GM04504 (cell line): ENCODE results near the gene SHC3.

Experiments
- DNase-seq: peaks from one replicate; pipeline ENCODE4 v3.0.0-alpha.2; 2012; ENCODE audit warnings: low read depth

SHC3 gene

GRCh38 chr9:89185980-89186379 lies 7.4 kb upstream of the SHC3 start:
- no peak for DNase-seq

- DNase-seq, result no peak
These were observed 4.5 kb upstream of the SHC3 start for GRCh38 chr9:89183146-89183545.

- no peak for DNase-seq
These were observed 3.8 kb upstream of the SHC3 start for GRCh38 chr9:89182369-89182768.

DNA sequence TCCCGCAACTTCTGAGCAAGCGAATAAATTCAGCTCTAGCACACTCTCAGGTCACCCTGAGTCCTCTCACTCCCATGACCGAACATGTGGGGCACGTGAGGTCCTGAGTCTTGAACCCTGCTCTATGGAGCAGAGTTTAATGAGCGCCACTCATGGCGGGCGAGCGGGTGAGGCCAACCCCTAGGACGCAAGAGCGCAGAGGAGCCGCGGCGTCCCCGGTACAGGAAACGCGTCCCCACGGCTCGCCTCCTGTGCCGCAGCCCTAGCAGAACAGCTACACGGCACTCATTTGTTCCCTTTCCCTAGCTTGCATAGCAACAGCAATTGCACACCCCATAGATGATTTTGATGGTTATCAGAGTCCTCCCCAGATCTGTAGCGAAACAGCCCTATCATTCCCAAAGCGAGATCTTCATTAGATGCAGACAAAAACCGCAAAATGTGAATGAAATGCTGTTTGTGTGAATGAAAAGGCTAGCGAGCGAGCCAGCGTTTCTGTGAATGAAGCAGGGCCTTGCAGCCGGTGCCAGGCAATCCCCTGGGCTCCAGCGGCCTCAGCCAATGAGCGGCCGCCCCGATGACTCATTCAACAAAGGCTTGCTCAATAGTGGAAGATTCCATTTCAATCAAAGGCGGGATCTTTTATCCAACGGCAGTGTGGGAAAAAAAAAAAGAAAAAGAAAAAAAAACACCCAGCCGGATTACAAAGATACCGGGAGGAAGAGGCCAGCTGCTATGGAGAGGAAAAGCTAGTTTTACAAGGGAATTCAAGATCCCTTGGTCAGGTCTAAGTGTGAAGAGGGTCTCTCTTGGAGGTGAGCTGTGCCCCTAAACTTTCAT lies 1.5 kb upstream of the SHC3 start:
- peak; percentile 87 for DNase-seq

GRCh38 chr9:89179540-89179894 lies 899 bp upstream of the SHC3 start:
- no peak for DNase-seq

- no peak for DNase-seq
These were observed 367 bp upstream of the SHC3 start for GRCh38 chr9:89178830-89179539.

- DNase-seq, result no peak
These were observed 1.3 kb downstream of the SHC3 start for GRCh38 chr9:89177012-89177943.

DNA sequence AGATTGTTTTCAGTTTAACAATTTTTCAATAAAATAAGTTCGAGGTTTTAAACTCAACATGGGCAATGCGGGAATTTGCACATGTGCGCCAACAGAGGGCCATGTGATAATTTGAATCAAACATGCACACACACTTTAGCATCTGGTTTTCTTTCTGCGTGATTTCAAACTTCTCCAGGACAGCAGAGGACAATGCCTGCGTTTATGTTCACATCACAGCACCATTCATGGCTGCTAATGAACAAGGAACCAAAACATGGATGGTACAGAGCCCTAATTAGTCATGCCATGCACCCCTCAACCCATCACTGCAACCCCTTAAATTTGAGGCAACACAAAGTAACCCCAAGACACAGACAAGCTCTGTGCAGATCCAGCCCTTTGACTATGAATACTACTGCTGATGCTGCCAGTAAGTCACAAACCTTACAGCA lies 2.8 kb downstream of the SHC3 start:
- DNase-seq, result no peak

- DNase-seq, result no peak
These were observed 4.3 kb downstream of the SHC3 start for GRCh38 chr9:89174291-89174690.

DNA sequence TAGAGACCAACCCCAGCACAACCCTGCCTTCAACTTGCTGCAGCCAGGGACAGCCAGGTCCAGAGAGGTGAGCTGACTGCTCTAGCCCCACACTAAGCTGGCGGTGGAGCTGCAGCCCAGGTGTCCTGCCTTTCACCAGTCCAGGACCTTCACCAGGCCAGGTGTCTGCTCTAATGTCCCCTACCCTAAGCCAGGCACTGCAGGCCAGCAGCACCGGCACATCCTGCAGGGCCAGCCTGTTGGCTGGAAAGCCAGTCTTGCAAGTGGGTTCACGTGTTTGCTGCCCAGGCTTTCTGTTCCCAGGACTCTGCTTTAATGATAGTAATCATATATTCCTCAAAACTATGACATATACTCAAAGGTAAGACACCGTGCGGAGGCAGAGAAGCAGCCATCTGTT lies 5.5 kb downstream of the SHC3 start:
- DNase-seq, result no peak

- DNase-seq, result no peak
These were observed 6.2 kb downstream of the SHC3 start for GRCh38 chr9:89172398-89172797.

DNA sequence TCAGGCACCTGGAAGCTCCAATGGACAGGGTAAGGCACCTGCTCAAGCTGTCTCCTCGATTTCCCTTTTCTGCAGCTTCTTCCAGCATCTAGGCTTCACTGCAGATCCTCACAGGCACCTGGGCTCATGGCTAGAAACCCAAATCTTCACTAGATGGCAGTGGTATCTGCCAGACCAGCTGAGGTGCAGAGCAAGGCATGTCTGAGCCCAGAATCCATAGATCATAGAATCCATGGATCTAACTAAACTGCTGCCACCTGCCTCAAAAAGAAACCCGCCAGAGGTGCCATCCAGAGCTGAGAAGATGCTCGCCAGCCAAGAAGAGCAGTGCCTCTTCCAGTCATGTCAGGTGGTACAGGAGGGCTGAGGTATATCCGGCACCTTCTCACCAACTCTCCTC lies 6.9 kb downstream of the SHC3 start:
- no peak for DNase-seq

DNA sequence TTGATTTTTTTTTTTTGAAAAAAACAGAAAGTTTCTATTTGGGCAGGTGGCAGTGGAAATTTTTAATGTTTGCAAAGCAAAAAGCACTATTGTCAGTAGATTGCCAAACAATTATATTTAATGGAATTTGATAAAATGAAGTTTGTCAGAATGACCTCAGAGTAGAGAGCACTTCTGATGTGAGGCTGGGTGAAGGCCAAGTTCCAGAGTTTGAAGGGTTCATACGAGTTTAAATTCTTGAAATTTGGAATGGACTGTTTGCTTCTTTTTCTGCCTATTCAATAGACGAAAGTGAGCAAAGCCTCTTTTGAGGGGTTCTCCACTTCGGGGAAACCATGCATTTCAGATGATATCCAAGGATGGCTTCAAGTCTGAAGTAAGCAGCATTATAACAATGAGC lies 7.4 kb downstream of the SHC3 start:
- no peak for DNase-seq

GRCh38 chr9:89168901-89169813 lies 9.5 kb downstream of the SHC3 start:
- DNase-seq, result no peak

- no peak for DNase-seq
These were observed 10.8 kb downstream of the SHC3 start for GRCh38 chr9:89167788-89168187.

DNA sequence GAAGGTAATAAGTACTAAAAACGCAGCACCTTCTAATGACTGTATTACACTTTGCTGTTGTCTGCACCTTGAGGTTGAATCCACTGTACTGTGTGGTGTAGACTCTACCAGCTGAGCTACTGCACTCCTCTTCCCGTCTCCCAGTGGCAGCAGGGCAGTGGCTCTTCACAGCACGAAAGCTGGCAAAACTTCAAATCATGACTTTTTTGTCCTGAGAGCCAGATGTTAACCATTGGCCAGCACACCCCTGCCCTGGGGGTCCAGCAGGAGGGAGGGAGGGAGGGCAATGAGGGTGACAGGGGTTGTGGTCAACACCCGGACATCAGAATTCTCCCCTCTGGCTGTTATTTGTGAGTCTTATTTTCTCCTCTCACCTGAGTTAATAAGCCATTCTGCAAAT lies 11.8 kb downstream of the SHC3 start:
- DNase-seq, result no peak

GRCh38 chr9:89165880-89166279 lies 12.7 kb downstream of the SHC3 start:
- DNase-seq, result no peak

DNA sequence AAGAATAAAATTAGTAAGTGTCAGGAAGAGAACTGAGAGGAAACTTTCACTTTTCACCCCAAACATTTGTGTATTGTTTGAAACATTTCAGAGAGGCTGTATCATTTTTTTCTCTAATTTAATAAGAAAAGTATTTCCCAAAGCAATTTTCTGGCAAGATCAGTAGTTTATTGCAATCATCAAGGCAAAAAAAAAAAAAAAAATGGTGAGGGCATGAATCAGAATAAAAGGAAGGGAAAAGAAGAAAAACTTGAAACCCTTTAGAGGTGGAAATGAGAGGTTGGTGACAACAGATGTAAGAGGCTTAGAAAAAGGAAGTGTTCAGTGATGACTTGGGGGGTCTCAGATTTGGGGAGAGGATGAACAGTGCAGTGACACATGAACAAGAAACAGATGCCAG lies 13.3 kb downstream of the SHC3 start:
- DNase-seq, result no peak

DNA sequence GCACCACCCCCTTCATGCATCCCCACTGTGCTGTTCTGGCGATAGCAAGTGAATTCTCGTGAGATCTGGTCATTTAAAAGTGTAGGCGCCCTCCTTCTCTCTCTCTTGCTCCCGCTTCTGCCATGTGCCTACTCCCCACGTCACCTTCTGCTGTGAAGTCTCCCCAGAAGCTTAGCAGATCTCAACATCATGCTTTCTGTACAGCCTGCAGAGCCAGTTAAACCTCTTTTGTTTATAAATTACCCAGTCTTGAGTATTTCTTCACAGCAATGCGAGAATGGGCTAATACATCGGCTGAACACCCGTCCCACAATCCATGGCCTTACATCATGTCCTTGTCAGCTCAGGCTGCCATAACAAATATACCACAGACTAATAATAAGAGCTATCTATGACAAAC lies 17.4 kb downstream of the SHC3 start:
- DNase-seq, result no peak

GRCh38 chr9:89160806-89161205 lies 17.8 kb downstream of the SHC3 start:
- no peak for DNase-seq

DNA sequence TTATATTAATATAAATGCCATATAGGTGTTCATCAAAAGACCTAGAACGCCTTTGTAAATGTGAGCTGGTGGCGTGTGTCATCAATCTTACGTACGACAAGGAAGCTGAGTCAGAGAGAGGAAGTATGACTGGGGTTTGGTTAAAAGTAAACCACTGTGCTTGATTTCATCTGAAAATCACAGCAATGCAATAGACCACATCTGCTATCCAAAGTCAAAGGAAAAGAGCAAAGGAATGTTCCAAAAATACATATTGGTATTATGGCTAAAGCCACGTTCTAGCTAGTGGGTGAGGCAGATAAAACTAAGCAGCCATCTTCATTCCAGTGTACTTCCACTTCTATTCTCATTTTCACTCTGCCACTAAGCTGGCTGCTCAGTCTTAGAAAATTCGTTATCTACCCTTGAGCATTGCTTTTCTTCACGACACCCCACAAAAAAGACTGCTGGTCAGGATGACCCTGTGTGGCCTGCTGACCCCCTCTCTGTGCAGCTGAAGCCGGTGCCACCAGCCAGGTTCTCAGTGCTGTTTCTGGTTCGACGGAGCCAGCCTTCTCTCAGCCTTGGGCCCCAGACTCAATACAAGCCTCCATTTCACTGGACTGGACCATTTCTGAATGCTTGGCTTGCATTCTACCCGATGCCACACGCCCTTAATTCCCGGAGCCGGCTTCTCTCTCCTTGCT lies 23.8 kb downstream of the SHC3 start:
- peak; percentile 57 for DNase-seq
